K562 (cell line): Measurements from ENCODE around the gene LIN7A.

Experiments
- CTCF ChIP-seq, 3 experiments: IDR thresholded peaks in 2 of 3; conservative IDR thresholded peaks in 1 of 3; 2 replicates each; pipeline ENCODE4 v1.5.1; 2011 to 2012; ENCODE audit warnings: low read length in 3 of 3, mild to moderate bottlenecking in 3 of 3, control low read depth in 2 of 3, improper control_type of control experiment in 1 of 3, inconsistent platforms in 1 of 3, low read depth in 1 of 3, mixed read lengths in 1 of 3, moderate library complexity in 1 of 3; ENCODE audit not compliant: insufficient read depth in 2 of 3
- MYC ChIP-seq, 2 experiments: fragments of 250-450 bp in 1 of 2; sonication (Bioruptor Pico) in 1 of 2; IDR thresholded peaks; 2 replicates each; pipeline versions ENCODE4 v1.5.1 to v1.6.1; 2012 to 2021; ENCODE audit warnings: low read depth in 2 of 2, borderline replicate concordance in 1 of 2, improper control_type of control experiment in 1 of 2, low read length in 1 of 2, mild to moderate bottlenecking in 1 of 2, moderate library complexity in 1 of 2
- NFXL1 ChIP-seq: fragments of 450-650 bp; formaldehyde crosslinking; IDR thresholded peaks from 2 replicates; pipeline ENCODE4 v1.4.0; 2021; ENCODE audit warnings: mild to moderate bottlenecking
- POLR2A ChIP-seq: fragments of 450-650 bp; conservative IDR thresholded peaks from 2 replicates; pipeline ENCODE4 v1.6.1; 2016
- POLR2AphosphoS5 ChIP-seq: IDR thresholded peaks from 2 replicates; pipeline ENCODE4 v1.6.1; 2011; ENCODE audit warnings: mild to moderate bottlenecking, low read depth, low read length, moderate library complexity; ENCODE audit not compliant: control insufficient read depth, insufficient read depth
- RBM22 ChIP-seq: fragments of 200-400 bp; formaldehyde crosslinking; IDR thresholded peaks from 2 replicates; pipeline ENCODE4 v1.6.1; 2018; ENCODE audit warnings: low read length, low read depth; ENCODE audit not compliant: poor library complexity, severe bottlenecking
- SAFB2 ChIP-seq: fragments of 200-400 bp; formaldehyde crosslinking; IDR thresholded peaks from 2 replicates; pipeline ENCODE4 v1.6.1; 2018; ENCODE audit warnings: borderline replicate concordance, low read length, low read depth, moderate library complexity; ENCODE audit not compliant: severe bottlenecking
- SREBF2 ChIP-seq: sonication (generic); formaldehyde crosslinking; IDR thresholded peaks from 2 replicates; pipeline ENCODE4 v1.4.0; 2020; ENCODE audit warnings: mild to moderate bottlenecking, missing genetic modification reagents
- YY1 ChIP-seq, 3 experiments: IDR thresholded peaks; 2 replicates each; pipeline ENCODE4 v1.6.1; 2011; ENCODE audit warnings: low read length in 2 of 3, mild to moderate bottlenecking in 2 of 3, moderate library complexity in 2 of 3, borderline replicate concordance in 1 of 3, control low read depth in 1 of 3, low read depth in 1 of 3; ENCODE audit not compliant: insufficient read depth in 3 of 3, insufficient replicate concordance in 2 of 3, control insufficient read depth in 1 of 3, insufficient read length in 1 of 3; ENCODE audit errors: extremely low read depth in 1 of 3

GRCh38 chr12:80857311-80857710 lies 80.4 kb downstream of the LIN7A start:
- no peak for TF ChIP-seq CTCF (IDR thresholded peaks at IDR 0.05 in 2 of 3, conservative IDR thresholded peaks at IDR 0.05 in 1 of 3; ENCODE audit: insufficient read depth in 2 of 3, low read depth in 1 of 3, low read length in 3 of 3)
- TF ChIP-seq POLR2A, result no peak
- no peak for TF ChIP-seq MYC (IDR thresholded peaks at IDR 0.05; ENCODE audit: low read depth, low read length)
- no peak for TF ChIP-seq MYC (CRISPR knock-in tag; IDR thresholded peaks at IDR 0.05; ENCODE audit: borderline replicate concordance, low read depth)
- TF ChIP-seq RBM22, result no peak
- no peak for TF ChIP-seq POLR2AphosphoS5
- TF ChIP-seq SAFB2, result no peak
- TF ChIP-seq YY1 (IDR thresholded peaks at IDR 0.05; ENCODE audit: borderline replicate concordance in 1 of 3, control insufficient read depth in 1 of 3, extremely low read depth in 1 of 3, insufficient read depth in 3 of 3, insufficient read length in 1 of 3, insufficient replicate concordance in 2 of 3, low read depth in 1 of 3, low read length in 2 of 3), result no peak
- no peak for TF ChIP-seq SREBF2 (CRISPR knock-in tag)
- TF ChIP-seq NFXL1 (CRISPR knock-in tag), result no peak
